ENCODE results near the gene NBAS.

GRCh38 chr2:15145046-15145817 is 415.9 kb downstream of the NBAS start:
- TF ChIP-seq CTCF (IDR thresholded peaks at IDR 0.05; ENCODE audit: insufficient read depth, low read length, poor library complexity, severe bottlenecking) (no peak), EZH2phosphoT487 (conservative IDR thresholded peaks at IDR 0.05; ENCODE audit: low read length) (no peak)

Data from SU-DHL-6 (cell line).